Transverse colon (tissue), 4 donors: ENCODE measurements around the gene FAM13A. TPM values are rescaled to one million over a fixed set of nuclear protein-coding genes. Genes with fewer than 3 reads are reported as not detected.

Experiments used
- DNase-seq: peaks from one replicate; pipeline ENCODE4 v3.0.0-alpha.2; 2019
- H3K27ac ChIP-seq, 4 donors: fragments of 200-600 bp; sonication (generic); 2 replicates each; pipeline ENCODE4 v1.5.1; 2016 to 2018; ENCODE audit warnings: inconsistent platforms in 4 of 4
- H3K27me3 ChIP-seq: fragments of 200-600 bp; sonication (generic); 2 replicates; pipeline ENCODE4 v1.5.1; 2017; ENCODE audit warnings: inconsistent platforms
- H3K36me3 ChIP-seq, 4 donors: fragments of 200-600 bp; sonication (generic); 2 replicates each; pipeline ENCODE4 v1.5.1; 2017 to 2019; ENCODE audit warnings: inconsistent platforms in 4 of 4
- H3K4me1 ChIP-seq, 4 donors: fragments of 200-600 bp; sonication (generic); 2 replicates each; pipeline ENCODE4 v1.5.1; 2017 to 2020; ENCODE audit warnings: inconsistent platforms in 4 of 4
- H3K4me3 ChIP-seq, 4 donors: fragments of 200-600 bp; sonication (generic); 1 replicate in 1 of 4; 2 replicates in 3 of 4; pipeline versions ENCODE4 v1.5.1 to v1.6.1; 2017 to 2019; ENCODE audit warnings: inconsistent platforms in 4 of 4
- H3K9me3 ChIP-seq, 2 donors: fragments of 200-600 bp; sonication (generic); 2 replicates each; pipeline ENCODE4 v1.5.1; 2017 to 2019; ENCODE audit warnings: inconsistent platforms in 2 of 2
- CTCF ChIP-seq, 5 experiments: fragments of 200-600 bp in 3 of 5; fragments of 450-650 bp in 2 of 5; sonication (generic) in 3 of 5; IDR thresholded peaks; 1 replicate in 2 of 5; 2 replicates in 3 of 5; pipeline ENCODE4 v1.5.1; 2016 to 2017; ENCODE audit warnings: antibody characterized with exemption in 5 of 5, inconsistent platforms in 3 of 5, mild to moderate bottlenecking in 2 of 5, moderate library complexity in 1 of 5
- EP300 ChIP-seq: sonication (generic); formaldehyde crosslinking; IDR thresholded peaks from one replicate; pipeline ENCODE4 v1.6.1; 2017; ENCODE audit warnings: antibody characterized with exemption, low read depth
- POLR2A ChIP-seq: fragments of 450-650 bp; IDR thresholded peaks from one replicate; pipeline ENCODE4 v1.6.1; 2016; ENCODE audit warnings: antibody characterized with exemption, mild to moderate bottlenecking, moderate library complexity
- POLR2AphosphoS5 ChIP-seq, 3 donors: sonication (generic); formaldehyde crosslinking; IDR thresholded peaks; one replicate each; pipeline ENCODE4 v1.6.1; 2016; ENCODE audit warnings: antibody characterized with exemption in 3 of 3
- WGBS, 2 donors: methylation state at CpG; one replicate each; pipeline ENCODE4 v1.1.5; 2018; ENCODE audit warnings: low coverage in 1 of 2; 5-methylcytosine and 5-hydroxymethylcytosine counted together
- in situ Hi-C, 4 donors: fragments of 200-750 bp; cut with MboI; loops; one replicate each; pipeline versions ENCODE4 v1.15.0 to v1.15.1; 2017; ENCODE audit warnings: low sequenced_read_pairs in 3 of 4, low pct_ligation_motif_present in 1 of 4, low pct_unique_long_range_greater_than_20kb in 1 of 4
- intact Hi-C: fragments of 100-400 bp; cut with DNase I; formaldehyde crosslinking; loops from one replicate; pipeline ENCODE4 v1.15.1; 2023; ENCODE audit warnings: low total_unique reads
- total RNA-seq, 4 donors: library from RNA; depleted of rRNA; stranded (reverse); fragments of >200 nt; gene quantifications; one replicate each; pipeline ENCODE4 v1.1.0, GENCODE V29; 2016

FAM13A gene
- total RNA-seq, 4 donors from 2014 or later: 57.6 to 88.6 (median 67.6) TPM

DNA sequence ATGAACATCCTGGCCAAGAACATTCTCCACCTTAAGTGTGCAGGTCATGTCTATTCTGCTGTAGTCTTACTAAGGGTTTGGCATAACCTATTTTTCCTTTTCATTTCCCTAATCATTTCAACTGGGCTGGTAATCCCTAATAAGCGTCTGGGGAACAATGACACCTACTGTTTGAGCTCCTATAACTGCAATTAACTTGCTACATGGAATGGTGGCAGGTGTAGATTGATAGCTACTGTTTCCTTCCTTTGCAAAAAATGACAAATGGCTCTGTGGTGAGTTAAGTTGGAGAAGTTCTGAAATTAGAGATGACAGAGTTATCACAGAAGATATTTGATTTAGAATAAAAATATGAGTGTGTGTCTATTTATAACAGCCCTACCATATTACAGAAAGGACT, 254.8 kb downstream of the FAM13A start:
- Histone ChIP-seq H3K27ac (no peak overlapping the region), H3K4me3 (no peak overlapping the region), H3K27me3 (no peaks in the 10 kb centered on the region), H3K9me3 (no peaks in the 10 kb centered on the region), H3K4me1 (peaks cover 0 to 44% (median 22%) of the 10 kb centered on the region in 4 donors), H3K36me3 (no peaks in the 10 kb centered on the region)
- no peak for TF ChIP-seq POLR2A
- TF ChIP-seq CTCF (IDR thresholded peaks at IDR 0.05): no peak
- no peak for TF ChIP-seq EP300
- TF ChIP-seq POLR2AphosphoS5 (IDR thresholded peaks at IDR 0.05): no peak
- 50% methylated on average over 1 of the region's 1 CpG; no CpG with 5 or more reads in 1 of the 2 donors for WGBS, 2 donors
- intact Hi-C loops (no loop called here), in situ Hi-C loops (loop anchor here in 2 of 4 donors (25.0 kb wide), 2 partner anchors 210 to 265 kb away; no protein-coding TSS in a partner anchor)
- no peak for DNase-seq

GRCh38 chr4:88799900-88800299, 257.1 kb downstream of the FAM13A start:
- no peak overlapping the region for H3K4me3 ChIP-seq
- H3K36me3 ChIP-seq: no peaks in the 10 kb centered on the region
- no peaks in the 10 kb centered on the region for H3K9me3 ChIP-seq
- no peak overlapping the region for H3K27ac ChIP-seq
- no peaks in the 10 kb centered on the region for H3K27me3 ChIP-seq
- peaks cover 0 to 24% (median 11%) of the 10 kb centered on the region in 4 donors for H3K4me1 ChIP-seq
- in situ Hi-C loops (loop anchor here in 2 of 4 donors (25.0 kb wide), 2 partner anchors 212 to 263 kb away; no protein-coding TSS in a partner anchor), intact Hi-C loops (no loop called here)
- TF ChIP-seq EP300: no peak
- no peak for TF ChIP-seq POLR2A
- TF ChIP-seq CTCF (IDR thresholded peaks at IDR 0.05): no peak
- TF ChIP-seq POLR2AphosphoS5 (IDR thresholded peaks at IDR 0.05): no peak
- no peak for DNase-seq
- WGBS, 2 donors: 86 to 89% methylated on average over 1 of the region's 1 CpG

DNA sequence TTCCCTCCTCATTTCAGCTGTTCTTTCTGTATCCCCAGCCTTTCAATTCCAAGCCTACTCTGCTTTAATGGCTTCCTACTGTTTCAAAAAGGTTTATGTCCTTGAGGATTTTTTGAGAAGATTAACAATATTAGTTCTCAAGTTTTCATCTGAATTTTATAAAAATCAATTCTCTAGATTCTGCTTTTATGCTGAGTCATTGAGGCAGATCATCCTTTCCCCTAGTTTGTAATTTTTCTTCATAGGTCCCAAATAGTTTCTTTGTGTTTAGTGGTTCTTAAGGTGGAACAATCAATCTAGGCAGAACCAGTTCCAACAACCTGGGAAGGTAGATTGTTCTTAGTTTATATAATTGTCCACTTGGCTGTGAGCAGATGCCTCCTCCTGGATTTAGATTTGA, 259.3 kb downstream of the FAM13A start:
- no peaks in the 10 kb centered on the region for H3K27me3 ChIP-seq
- DNase-seq: no peak
- TF ChIP-seq POLR2A: no peak
- no peak for TF ChIP-seq EP300
- no peak for TF ChIP-seq CTCF (IDR thresholded peaks at IDR 0.05)
- TF ChIP-seq POLR2AphosphoS5 (IDR thresholded peaks at IDR 0.05): no peak
- H3K4me3 ChIP-seq: no peak overlapping the region
- no peaks in the 10 kb centered on the region for H3K36me3 ChIP-seq
- intact Hi-C loops: no loop called here
- H3K4me1 ChIP-seq: peaks cover 0 to 4% (median 0%) of the 10 kb centered on the region in 4 donors
- in situ Hi-C loops: no loop called here
- no peak overlapping the region for H3K27ac ChIP-seq
- no peaks in the 10 kb centered on the region for H3K9me3 ChIP-seq

GRCh38 chr4:88796545-88796944, 260.4 kb downstream of the FAM13A start:
- TF ChIP-seq POLR2AphosphoS5 (IDR thresholded peaks at IDR 0.05): no peak
- no peak for TF ChIP-seq CTCF (IDR thresholded peaks at IDR 0.05)
- no peak for TF ChIP-seq EP300
- no peak for TF ChIP-seq POLR2A
- Histone ChIP-seq H3K4me1 (peaks cover 0 to 7% (median 0%) of the 10 kb centered on the region in 4 donors), H3K27ac (no peak overlapping the region), H3K9me3 (no peaks in the 10 kb centered on the region), H3K4me3 (no peak overlapping the region), H3K27me3 (no peaks in the 10 kb centered on the region), H3K36me3 (no peaks in the 10 kb centered on the region)
- 87 to 98% methylated on average over 1 of the region's 1 CpG for WGBS, 2 donors
- in situ Hi-C loops (no loop called here), intact Hi-C loops (no loop called here)
- no peak for DNase-seq
